Liver (tissue), 3 donors: ENCODE results near the gene CAPN2.

Experiments
- GABPA ChIP-seq, 2 donors: IDR thresholded peaks in 1 of 2; conservative IDR thresholded peaks in 1 of 2; 2 replicates each; pipeline ENCODE4 v1.6.1; 2016; ENCODE audit warnings: antibody characterized with exemption in 2 of 2, mild to moderate bottlenecking in 1 of 2, moderate library complexity in 1 of 2
- JUND ChIP-seq, 2 donors: IDR thresholded peaks; 2 replicates each; pipeline ENCODE4 v1.6.1; 2016; ENCODE audit warnings: antibody characterized with exemption in 2 of 2
- RAD21 ChIP-seq, 2 donors: IDR thresholded peaks; 2 replicates each; pipeline ENCODE4 v1.6.1; 2016; ENCODE audit warnings: antibody characterized with exemption in 2 of 2, mild to moderate bottlenecking in 2 of 2
- RXRA ChIP-seq, 2 donors: IDR thresholded peaks; 2 replicates each; pipeline ENCODE4 v1.6.1; 2017 to 2018; ENCODE audit warnings: antibody characterized with exemption in 2 of 2, mild to moderate bottlenecking in 1 of 2
- SP1 ChIP-seq: IDR thresholded peaks from 2 replicates; pipeline ENCODE4 v1.6.1; 2018; ENCODE audit warnings: antibody characterized with exemption, mild to moderate bottlenecking
- TAF1 ChIP-seq: conservative IDR thresholded peaks from 2 replicates; pipeline ENCODE4 v1.6.1; 2016; ENCODE audit warnings: antibody characterized with exemption, mild to moderate bottlenecking
- YY1 ChIP-seq: IDR thresholded peaks from 2 replicates; pipeline ENCODE4 v1.6.1; 2016; ENCODE audit warnings: antibody characterized with exemption, mild to moderate bottlenecking
- TF ChIP-seq, protein P1 (sequence below): IDR thresholded peaks from 2 replicates; pipeline ENCODE4 v1.6.1; 2016; ENCODE audit warnings: antibody characterized with exemption
- TF ChIP-seq, protein P2 (sequence below): IDR thresholded peaks from 2 replicates; pipeline ENCODE4 v1.6.1; 2016; ENCODE audit warnings: antibody characterized with exemption, mild to moderate bottlenecking
- TF ChIP-seq, protein P3 (sequence below): fragments of 150-350 bp; IDR thresholded peaks from 2 replicates; pipeline ENCODE4 v1.5.1; 2017; ENCODE audit warnings: improper control_type of control experiment, low read depth, low read length; ENCODE audit not compliant: missing input control
- TF ChIP-seq, protein P4 (sequence below): IDR thresholded peaks from 2 replicates; pipeline ENCODE4 v1.6.1; 2016; ENCODE audit warnings: antibody characterized with exemption
- donor health status: healthy.
- donor health status: healthy.

DNA sequence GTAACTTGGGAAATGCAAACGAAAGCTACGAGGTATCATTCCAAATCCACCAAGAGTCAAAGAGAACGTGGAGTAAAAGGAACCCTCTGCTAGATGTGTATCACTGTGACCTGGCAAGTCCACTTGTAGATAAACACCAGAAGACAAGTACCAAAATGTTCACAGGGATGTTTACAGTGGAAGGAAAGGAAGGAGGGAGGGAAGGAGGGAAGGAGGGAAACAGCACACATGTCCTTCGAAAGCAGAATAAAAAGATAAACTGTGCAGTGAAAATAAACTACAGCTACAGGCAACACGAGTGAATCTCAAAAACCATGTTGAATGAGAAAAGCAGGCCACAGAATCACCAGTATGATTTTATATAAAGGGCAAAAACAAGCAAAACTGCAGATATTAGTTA lies 73.5 kb downstream of the CAPN2 start:
- TF ChIP-seq RAD21 (IDR thresholded peaks at IDR 0.05) (no peak), TAF1 (no peak), GABPA (IDR thresholded peaks at IDR 0.05 in 1 of 2, conservative IDR thresholded peaks at IDR 0.05 in 1 of 2) (no peak), YY1 (no peak), JUND (IDR thresholded peaks at IDR 0.05) (no peak), RXRA (IDR thresholded peaks at IDR 0.05) (no peak), SP1 (no peak)
- TF ChIP-seq, protein P1, sequence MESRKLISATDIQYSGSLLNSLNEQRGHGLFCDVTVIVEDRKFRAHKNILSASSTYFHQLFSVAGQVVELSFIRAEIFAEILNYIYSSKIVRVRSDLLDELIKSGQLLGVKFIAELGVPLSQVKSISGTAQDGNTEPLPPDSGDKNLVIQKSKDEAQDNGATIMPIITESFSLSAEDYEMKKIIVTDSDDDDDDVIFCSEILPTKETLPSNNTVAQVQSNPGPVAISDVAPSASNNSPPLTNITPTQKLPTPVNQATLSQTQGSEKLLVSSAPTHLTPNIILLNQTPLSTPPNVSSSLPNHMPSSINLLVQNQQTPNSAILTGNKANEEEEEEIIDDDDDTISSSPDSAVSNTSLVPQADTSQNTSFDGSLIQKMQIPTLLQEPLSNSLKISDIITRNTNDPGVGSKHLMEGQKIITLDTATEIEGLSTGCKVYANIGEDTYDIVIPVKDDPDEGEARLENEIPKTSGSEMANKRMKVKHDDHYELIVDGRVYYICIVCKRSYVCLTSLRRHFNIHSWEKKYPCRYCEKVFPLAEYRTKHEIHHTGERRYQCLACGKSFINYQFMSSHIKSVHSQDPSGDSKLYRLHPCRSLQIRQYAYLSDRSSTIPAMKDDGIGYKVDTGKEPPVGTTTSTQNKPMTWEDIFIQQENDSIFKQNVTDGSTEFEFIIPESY: no peak
- TF ChIP-seq, protein P2, sequence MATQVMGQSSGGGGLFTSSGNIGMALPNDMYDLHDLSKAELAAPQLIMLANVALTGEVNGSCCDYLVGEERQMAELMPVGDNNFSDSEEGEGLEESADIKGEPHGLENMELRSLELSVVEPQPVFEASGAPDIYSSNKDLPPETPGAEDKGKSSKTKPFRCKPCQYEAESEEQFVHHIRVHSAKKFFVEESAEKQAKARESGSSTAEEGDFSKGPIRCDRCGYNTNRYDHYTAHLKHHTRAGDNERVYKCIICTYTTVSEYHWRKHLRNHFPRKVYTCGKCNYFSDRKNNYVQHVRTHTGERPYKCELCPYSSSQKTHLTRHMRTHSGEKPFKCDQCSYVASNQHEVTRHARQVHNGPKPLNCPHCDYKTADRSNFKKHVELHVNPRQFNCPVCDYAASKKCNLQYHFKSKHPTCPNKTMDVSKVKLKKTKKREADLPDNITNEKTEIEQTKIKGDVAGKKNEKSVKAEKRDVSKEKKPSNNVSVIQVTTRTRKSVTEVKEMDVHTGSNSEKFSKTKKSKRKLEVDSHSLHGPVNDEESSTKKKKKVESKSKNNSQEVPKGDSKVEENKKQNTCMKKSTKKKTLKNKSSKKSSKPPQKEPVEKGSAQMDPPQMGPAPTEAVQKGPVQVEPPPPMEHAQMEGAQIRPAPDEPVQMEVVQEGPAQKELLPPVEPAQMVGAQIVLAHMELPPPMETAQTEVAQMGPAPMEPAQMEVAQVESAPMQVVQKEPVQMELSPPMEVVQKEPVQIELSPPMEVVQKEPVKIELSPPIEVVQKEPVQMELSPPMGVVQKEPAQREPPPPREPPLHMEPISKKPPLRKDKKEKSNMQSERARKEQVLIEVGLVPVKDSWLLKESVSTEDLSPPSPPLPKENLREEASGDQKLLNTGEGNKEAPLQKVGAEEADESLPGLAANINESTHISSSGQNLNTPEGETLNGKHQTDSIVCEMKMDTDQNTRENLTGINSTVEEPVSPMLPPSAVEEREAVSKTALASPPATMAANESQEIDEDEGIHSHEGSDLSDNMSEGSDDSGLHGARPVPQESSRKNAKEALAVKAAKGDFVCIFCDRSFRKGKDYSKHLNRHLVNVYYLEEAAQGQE: no peak
- TF ChIP-seq, protein P3, sequence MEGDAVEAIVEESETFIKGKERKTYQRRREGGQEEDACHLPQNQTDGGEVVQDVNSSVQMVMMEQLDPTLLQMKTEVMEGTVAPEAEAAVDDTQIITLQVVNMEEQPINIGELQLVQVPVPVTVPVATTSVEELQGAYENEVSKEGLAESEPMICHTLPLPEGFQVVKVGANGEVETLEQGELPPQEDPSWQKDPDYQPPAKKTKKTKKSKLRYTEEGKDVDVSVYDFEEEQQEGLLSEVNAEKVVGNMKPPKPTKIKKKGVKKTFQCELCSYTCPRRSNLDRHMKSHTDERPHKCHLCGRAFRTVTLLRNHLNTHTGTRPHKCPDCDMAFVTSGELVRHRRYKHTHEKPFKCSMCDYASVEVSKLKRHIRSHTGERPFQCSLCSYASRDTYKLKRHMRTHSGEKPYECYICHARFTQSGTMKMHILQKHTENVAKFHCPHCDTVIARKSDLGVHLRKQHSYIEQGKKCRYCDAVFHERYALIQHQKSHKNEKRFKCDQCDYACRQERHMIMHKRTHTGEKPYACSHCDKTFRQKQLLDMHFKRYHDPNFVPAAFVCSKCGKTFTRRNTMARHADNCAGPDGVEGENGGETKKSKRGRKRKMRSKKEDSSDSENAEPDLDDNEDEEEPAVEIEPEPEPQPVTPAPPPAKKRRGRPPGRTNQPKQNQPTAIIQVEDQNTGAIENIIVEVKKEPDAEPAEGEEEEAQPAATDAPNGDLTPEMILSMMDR: no peak
- TF ChIP-seq, protein P4, sequence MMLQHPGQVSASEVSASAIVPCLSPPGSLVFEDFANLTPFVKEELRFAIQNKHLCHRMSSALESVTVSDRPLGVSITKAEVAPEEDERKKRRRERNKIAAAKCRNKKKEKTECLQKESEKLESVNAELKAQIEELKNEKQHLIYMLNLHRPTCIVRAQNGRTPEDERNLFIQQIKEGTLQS: no peak
